ENCODE data around the gene KCNH1.

The KCNH1 gene

DNA sequence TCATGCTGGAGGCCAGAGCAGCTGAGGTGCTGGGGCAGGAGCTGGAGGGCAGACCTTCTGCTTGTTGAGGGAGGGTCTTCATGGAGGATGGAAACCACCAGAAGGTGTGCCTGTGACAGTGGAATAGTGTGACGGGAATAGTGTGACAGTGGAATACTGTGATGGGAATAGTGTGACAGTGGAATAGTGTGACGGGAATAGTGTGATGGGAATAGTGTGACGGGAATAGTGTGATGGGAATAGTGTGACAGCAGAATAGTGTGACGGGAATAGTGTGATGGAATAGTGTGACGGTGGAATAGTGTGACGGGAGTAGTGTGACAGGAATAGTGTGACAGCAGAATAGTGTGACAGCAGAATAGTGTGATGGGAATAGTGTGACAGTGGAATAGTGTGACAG, 480.2 kb downstream of the KCNH1 start:
- peak in 3 of 56 donors; percentile 4 to 21 (median 5) for DNase-seq

- DNase-seq = no peak
Observed at GRCh38 chr1:210652329-210652954, 481.5 kb downstream of the KCNH1 start.

GRCh38 chr1:210650403-210650802, 483.5 kb downstream of the KCNH1 start:
- DNase-seq = no peak

- no peak for DNase-seq
Observed at GRCh38 chr1:210648588-210649269, 485.2 kb downstream of the KCNH1 start.

GRCh38 chr1:210647406-210648333, 486.3 kb downstream of the KCNH1 start:
- DNase-seq = peak in 2 of 56 donors; percentile 4 to 41

DNA sequence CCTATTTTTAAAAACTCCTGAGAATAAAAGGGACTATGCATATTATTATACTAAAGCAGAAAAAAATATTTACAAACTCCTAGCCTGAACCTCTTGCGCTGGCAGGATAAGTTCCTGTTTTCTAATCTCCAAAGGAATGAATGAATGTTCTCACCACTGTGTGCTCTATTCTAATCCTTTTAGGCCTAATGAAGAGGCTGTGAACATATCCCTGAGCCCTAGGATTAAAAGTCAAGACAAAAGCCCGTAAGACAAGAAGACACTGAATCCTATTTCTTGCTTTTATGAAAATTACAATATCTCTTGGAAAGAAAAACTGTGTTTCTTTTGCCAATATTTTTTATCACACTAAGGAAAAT, 487.7 kb downstream of the KCNH1 start:
- DNase-seq = no peak

DNA sequence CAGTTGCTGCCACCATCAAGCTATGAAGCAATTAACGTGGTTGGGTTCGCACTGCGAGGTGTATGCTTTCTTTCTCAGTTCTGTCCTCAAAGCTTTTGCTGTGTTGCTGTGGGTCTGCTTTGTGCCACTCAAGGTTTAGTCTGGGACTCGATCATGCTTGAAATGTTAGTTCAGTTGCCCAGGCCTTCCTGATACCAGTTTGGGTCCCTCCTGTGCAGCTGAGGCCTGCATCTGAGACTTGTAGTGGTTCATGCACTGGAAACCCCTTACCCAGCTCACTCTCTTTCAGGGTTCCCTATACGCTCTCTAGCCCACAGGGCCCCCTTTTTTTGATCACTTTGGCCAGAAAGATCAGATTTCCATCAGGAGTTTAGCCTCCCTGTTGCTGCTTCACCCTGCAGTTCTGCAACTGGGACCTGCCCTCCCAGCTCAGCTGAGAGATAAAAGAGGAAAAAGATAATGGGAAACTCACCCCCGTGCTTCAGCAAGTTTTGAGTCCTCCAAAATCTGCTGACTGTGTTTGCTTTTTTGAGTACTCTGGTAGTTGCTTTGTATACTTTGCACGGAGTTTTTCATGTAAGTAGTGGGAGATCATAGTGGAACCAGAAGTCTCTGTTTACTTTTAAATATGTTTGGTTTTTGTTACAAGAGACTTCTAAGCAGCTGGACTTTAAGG, 488.2 kb downstream of the KCNH1 start:
- peak in 2 of 56 donors; percentile 13 to 14 for DNase-seq

DNA sequence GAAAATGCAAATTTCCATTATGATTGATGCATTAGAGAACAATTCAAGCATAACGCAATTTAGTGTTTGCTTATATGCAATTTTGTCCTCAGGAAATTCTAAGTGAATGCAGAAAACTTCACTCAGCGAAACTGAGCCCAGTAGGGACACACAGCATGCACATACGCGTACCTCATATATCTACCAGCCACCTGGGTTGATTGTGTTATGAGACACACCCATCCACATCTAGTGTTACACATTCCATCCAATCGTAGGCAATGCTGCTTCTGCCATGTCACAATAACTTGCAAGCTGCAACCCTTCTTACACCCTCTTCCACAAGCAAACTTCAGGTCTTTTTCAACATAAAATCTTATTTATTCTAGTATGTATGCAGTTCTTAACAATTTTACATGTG, 492.4 kb downstream of the KCNH1 start:
- DNase-seq = no peak

GRCh38 chr1:210635108-210635507, 498.8 kb downstream of the KCNH1 start:
- DNase-seq = no peak

GRCh38 chr1:210633636-210634035, 500.3 kb downstream of the KCNH1 start:
- peak in 29 of 56 donors; percentile 14 to 78 (median 43) for DNase-seq

DNA sequence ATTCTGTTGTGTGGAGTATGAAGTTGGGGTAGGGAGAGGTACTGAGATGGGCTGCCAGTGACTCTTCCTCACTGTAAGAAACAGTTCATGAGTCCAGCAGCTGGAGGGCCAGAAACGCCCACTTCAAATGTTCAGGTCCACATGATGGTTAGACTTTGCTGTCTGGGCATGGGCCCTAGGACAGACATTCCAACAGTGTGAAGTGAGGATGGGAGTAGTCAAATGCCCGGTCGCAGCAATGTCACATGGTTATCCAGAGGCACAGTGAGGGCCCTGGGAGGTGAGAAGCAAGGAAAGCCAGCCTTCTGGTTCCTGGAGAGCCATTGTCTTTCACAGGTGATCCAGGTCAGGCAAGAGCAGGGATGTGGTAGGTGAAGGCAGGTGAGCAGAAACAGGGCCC, 500.8 kb downstream of the KCNH1 start:
- no peak for DNase-seq

DNA sequence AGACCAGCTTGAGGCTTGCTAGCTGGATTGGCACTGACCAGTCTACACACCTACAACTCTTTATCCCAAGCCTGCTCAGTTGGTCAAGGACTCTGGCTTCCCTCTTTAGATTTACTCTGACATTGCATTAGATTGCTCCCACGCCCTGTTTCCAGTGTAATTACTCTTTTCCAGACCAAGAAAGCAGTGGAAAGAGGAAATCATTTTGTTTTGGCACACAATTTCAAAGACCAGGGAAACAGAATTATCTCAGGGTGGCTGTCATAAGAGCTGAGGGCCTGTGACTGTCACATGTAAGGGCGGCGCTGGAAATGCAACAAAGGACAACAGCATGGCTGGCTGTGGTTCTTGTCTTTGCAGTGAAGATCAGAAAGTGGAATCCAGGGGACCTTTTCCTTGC, 502.5 kb downstream of the KCNH1 start:
- DNase-seq = peak in 4 of 56 donors; percentile 8 to 37 (median 13)

GRCh38 chr1:210629276-210629675, 504.7 kb downstream of the KCNH1 start:
- DNase-seq = no peak

DNA sequence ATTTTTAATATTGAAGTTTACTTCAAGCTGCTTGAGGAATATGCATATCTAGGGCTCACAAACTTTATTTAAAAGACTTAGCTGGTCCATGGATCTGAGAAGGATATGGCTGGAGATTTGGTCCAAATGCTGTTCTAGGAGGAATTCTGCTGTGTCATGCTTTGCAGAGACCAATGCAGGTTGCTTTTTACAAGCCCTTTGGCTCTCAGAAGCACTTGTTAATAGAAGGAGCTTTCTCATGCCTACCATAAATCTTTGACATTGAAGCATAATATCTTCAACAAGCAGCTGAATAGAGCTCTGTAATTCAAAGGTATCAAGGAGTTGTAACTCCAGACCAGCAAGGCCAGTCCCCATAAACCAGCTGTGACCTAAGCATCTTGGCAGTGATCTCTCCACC, 506.2 kb downstream of the KCNH1 start:
- no peak for DNase-seq

All from amygdala (tissue), 56 donors.